ENCODE results near the gene HERC4.

GRCh38 chr10:67969875-67970274 lies 105.2 kb downstream of the HERC4 start:
- TF ChIP-seq, protein P1, sequence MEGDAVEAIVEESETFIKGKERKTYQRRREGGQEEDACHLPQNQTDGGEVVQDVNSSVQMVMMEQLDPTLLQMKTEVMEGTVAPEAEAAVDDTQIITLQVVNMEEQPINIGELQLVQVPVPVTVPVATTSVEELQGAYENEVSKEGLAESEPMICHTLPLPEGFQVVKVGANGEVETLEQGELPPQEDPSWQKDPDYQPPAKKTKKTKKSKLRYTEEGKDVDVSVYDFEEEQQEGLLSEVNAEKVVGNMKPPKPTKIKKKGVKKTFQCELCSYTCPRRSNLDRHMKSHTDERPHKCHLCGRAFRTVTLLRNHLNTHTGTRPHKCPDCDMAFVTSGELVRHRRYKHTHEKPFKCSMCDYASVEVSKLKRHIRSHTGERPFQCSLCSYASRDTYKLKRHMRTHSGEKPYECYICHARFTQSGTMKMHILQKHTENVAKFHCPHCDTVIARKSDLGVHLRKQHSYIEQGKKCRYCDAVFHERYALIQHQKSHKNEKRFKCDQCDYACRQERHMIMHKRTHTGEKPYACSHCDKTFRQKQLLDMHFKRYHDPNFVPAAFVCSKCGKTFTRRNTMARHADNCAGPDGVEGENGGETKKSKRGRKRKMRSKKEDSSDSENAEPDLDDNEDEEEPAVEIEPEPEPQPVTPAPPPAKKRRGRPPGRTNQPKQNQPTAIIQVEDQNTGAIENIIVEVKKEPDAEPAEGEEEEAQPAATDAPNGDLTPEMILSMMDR (IDR thresholded peaks at IDR 0.05; ENCODE audit: poor library complexity, severe bottlenecking): no peak
- no peak for TF ChIP-seq REST (IDR thresholded peaks at IDR 0.05; ENCODE audit: borderline replicate concordance)
- TF ChIP-seq EZH2 (IDR thresholded peaks at IDR 0.05; ENCODE audit: borderline replicate concordance, insufficient read depth, low read length, poor library complexity, severe bottlenecking): no peak
- no peak for TF ChIP-seq POLR2AphosphoS5 (IDR thresholded peaks at IDR 0.05)
- TF ChIP-seq TAF1 (IDR thresholded peaks at IDR 0.05; ENCODE audit: low read depth): no peak
- no peak for TF ChIP-seq EP300 (conservative IDR thresholded peaks at IDR 0.05; ENCODE audit: poor library complexity, severe bottlenecking)
